ENCODE results near the gene PARP9. TPM values are rescaled to one million over a fixed set of nuclear protein-coding genes. Genes with fewer than 3 reads are reported as not detected.
A peak's percentile ranks its signal among the peaks of the same experiment; 100 is the strongest.

PARP9 gene
- total and polyA plus RNA-seq, 8 donors, result 8.6 to 33.2 (median 16.7) TPM

DNA sequence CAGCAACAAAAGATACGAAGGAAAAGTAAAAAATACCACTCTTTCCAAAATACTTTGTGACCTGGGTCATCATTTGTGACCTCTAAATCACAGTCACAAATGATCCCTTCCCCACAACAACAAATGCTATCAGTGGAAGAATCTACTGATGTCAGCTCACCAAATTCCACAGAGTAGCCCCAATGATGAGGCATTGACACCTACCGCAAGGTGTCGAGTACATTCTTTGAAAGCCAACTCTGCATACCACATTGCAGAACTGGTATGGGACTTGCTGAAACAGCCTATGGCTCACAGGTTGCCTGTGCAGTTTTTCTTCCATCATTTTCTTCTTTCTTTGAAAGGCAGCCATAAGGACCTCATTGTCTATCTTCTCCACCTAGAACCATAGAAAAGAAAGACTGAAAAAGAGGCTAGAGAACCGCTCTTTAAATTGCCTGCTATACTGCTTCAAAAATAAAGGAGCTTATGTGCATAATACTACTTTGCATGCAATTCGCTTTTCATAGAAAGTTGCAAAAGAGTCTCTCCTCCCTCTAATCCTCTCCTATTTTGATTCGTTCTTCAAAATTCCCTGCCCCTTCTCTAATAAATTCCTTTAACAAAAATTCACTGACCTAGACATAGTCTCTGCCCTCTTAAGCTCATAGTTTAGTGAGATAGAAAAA is 28.0 kb downstream of the PARP9 start:
- TF ChIP-seq, protein P1, sequence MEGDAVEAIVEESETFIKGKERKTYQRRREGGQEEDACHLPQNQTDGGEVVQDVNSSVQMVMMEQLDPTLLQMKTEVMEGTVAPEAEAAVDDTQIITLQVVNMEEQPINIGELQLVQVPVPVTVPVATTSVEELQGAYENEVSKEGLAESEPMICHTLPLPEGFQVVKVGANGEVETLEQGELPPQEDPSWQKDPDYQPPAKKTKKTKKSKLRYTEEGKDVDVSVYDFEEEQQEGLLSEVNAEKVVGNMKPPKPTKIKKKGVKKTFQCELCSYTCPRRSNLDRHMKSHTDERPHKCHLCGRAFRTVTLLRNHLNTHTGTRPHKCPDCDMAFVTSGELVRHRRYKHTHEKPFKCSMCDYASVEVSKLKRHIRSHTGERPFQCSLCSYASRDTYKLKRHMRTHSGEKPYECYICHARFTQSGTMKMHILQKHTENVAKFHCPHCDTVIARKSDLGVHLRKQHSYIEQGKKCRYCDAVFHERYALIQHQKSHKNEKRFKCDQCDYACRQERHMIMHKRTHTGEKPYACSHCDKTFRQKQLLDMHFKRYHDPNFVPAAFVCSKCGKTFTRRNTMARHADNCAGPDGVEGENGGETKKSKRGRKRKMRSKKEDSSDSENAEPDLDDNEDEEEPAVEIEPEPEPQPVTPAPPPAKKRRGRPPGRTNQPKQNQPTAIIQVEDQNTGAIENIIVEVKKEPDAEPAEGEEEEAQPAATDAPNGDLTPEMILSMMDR (IDR thresholded peaks at IDR 0.05), result no peak
- ATAC-seq (no peak), DNase-seq (no peak), FAIRE-seq (no peak)
- H3K36me3 ChIP-seq, result peaks cover 0 to 65% (median 38%) of the 10 kb centered on the region in 3 donors
- H3K27me3 ChIP-seq, result no peaks in the 10 kb centered on the region
- no peak overlapping the region for H3K4me3 ChIP-seq
- intact Hi-C loops (cut with DNase I), result no loop called here
- H3K9me3 ChIP-seq, result no peaks in the 10 kb centered on the region
- H3K27ac ChIP-seq, result no peak overlapping the region
- no peaks in the 10 kb centered on the region for H3K4me1 ChIP-seq
- WGBS, 2 donors, result 87 to 93% methylated on average over 6 of the region's 6 CpGs

DNA sequence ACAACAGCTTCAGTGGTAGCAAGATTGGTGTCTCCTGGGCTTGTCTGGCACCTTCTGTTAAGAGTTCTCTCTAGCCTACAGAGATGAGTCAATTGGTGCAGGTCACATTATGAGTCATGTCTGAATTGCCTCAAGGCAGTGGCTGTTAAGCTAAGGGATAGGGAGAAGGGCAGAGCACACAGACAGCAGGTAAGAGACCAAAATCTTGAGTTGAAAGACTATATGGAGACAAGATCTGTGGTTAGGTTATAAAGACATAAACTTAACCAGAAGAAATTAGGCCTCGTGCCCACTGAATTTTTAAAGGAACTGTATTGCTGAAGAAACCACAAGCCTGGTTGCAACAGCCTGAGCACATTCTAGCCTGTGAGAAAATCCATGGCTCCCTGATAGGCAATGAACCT is 30.2 kb downstream of the PARP9 start:
- H3K36me3 ChIP-seq, result peaks cover 0 to 58% (median 34%) of the 10 kb centered on the region in 3 donors
- no peak overlapping the region for H3K4me3 ChIP-seq
- H3K4me1 ChIP-seq, result no peaks in the 10 kb centered on the region
- H3K27ac ChIP-seq, result no peak overlapping the region
- H3K27me3 ChIP-seq, result no peaks in the 10 kb centered on the region
- TF ChIP-seq, protein P1 (IDR thresholded peaks at IDR 0.05), result no peak
- H3K9me3 ChIP-seq, result no peaks in the 10 kb centered on the region
- ATAC-seq (peak in 1 of 4 donors; percentile 44), FAIRE-seq (no peak), DNase-seq (no peak)
- intact Hi-C loops (cut with DNase I), result no loop called here
- 73 to 88% methylated on average over 1 of the region's 1 CpG for WGBS, 2 donors

DNA sequence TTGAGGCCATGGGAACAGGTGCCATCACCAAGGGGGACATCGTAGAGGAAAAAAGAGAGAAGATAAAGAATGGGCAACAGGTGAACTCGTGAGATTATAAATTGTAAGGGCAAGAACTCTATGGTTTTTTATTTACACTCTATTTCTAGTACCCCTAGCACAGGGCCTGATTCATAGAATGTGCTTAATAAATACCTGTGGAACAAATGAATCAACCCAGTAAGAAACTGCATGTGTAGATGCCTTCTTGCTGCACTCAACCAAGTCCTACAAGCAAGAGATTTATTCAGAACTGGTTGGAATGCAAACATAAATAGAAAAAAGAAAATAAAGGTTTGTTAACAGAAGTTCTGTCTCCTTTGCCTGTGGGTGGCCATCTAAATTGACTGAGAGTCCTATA is 30.6 kb downstream of the PARP9 start:
- WGBS, 2 donors, result 87 to 91% methylated on average over 2 of the region's 2 CpGs
- no peak for FAIRE-seq
- ATAC-seq, result no peak
- no peak for DNase-seq
- H3K4me3 ChIP-seq, result no peak overlapping the region
- H3K27ac ChIP-seq, result no peak overlapping the region
- intact Hi-C loops (cut with DNase I), result no loop called here
- TF ChIP-seq, protein P1 (IDR thresholded peaks at IDR 0.05), result no peak
- H3K27me3 ChIP-seq, result no peaks in the 10 kb centered on the region
- no peaks in the 10 kb centered on the region for H3K4me1 ChIP-seq
- peaks cover 0 to 58% (median 34%) of the 10 kb centered on the region in 3 donors for H3K36me3 ChIP-seq
- H3K9me3 ChIP-seq, result no peaks in the 10 kb centered on the region

DNA sequence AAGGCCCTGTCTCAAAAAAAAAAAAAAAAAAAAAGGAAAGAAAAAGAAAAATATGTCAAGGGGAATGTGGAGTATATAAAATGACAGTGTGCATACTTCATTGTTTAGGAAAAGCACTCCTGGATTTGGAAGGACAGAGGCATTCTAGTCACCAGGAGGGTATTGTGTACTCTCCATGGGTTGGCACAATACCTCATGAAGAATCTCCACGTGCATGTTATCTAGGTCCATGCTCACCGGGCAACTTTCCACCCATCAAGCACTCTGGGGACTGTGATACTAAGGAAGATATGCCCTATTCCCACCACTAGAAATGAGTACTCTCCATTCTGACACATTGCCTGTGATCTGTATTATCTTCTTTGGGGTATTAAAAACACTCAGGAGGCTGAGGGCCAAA is 33.9 kb downstream of the PARP9 start:
- intact Hi-C loops (cut with DNase I), result no loop called here
- Histone ChIP-seq H3K9me3 (no peaks in the 10 kb centered on the region), H3K4me3 (no peak overlapping the region), H3K27me3 (no peaks in the 10 kb centered on the region), H3K36me3 (peaks cover 0 to 42% (median 27%) of the 10 kb centered on the region in 3 donors), H3K4me1 (no peaks in the 10 kb centered on the region), H3K27ac (no peak overlapping the region)
- TF ChIP-seq, protein P1 (IDR thresholded peaks at IDR 0.05), result no peak
- ATAC-seq (no peak), FAIRE-seq (no peak), DNase-seq (no peak)
- 70 to 81% methylated on average over 2 of the region's 2 CpGs for WGBS, 2 donors

DNA sequence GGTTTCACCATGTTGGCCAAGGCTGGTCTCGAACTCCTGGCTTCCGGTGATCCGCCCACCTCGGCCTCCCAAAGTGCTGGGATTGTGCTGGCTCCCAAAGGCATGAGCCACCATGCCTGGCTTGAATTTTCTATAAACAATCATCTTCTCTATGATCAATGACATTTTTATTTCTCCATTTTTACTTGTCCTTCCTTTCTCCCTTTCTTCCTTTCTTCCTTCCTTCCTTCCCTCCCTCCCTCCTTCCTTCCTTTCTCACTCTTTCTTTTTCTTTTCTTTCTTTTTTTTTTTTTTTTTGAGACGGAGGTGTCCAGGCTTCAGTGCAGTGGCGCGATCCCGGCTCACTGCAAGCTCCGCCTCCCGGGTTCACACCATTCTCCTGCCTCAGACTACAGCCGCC is 40.8 kb downstream of the PARP9 start:
- DNase-seq (no peak), ATAC-seq (no peak), FAIRE-seq (no peak)
- TF ChIP-seq, protein P1 (IDR thresholded peaks at IDR 0.05), result no peak
- 96 to 97% methylated on average over 11 of the region's 11 CpGs for WGBS, 2 donors
- Histone ChIP-seq H3K36me3 (no peaks in the 10 kb centered on the region), H3K9me3 (no peaks in the 10 kb centered on the region), H3K27me3 (no peaks in the 10 kb centered on the region), H3K4me3 (no peak overlapping the region), H3K4me1 (no peaks in the 10 kb centered on the region), H3K27ac (no peak overlapping the region)
- intact Hi-C loops (cut with DNase I), result no loop called here

Measured in pancreas (tissue), 10 donors.